ENCODE measurements around the gene PPIH.
"Not testable (repeated sequence)": the region's sequence is repeated elsewhere in the genome, so short reads cannot be mapped to it uniquely, and the experiment has no call there.

Gene PPIH

GRCh38 chr1:42720868-42721267, 62.6 kb downstream of the PPIH start:
- Histone ChIP-seq H3K36me3 (ENCODE audit: insufficient read depth, low read length) (peaks cover 21% of the 10 kb centered on the region), H3K79me2 (ENCODE audit: insufficient read depth, low read length) (no peaks in the 10 kb centered on the region), H3K9ac (ENCODE audit: low read depth, low read length) (no peak overlapping the region), H3K27me3 (ENCODE audit: insufficient read depth, low read length, poor library complexity) (no peaks in the 10 kb centered on the region), H3K4me2 (ENCODE audit: insufficient read depth, low read length) (no peak overlapping the region), H3K27ac (ENCODE audit: low read length) (no peak overlapping the region), H4K20me1 (ENCODE audit: insufficient read depth, low read length) (peaks cover 4% of the 10 kb centered on the region; the same call in 1 of the 2 replicates), H3K9me3 (ENCODE audit: insufficient read depth, low read length, severe bottlenecking) (no peaks in the 10 kb centered on the region), H2AFZ (ENCODE audit: low read depth, low read length) (no peak overlapping the region), H3K4me1 (ENCODE audit: insufficient read depth, low read length) (no peaks in the 10 kb centered on the region), H3K4me3 (ENCODE audit: low read depth in 1 of 2, low read length in 2 of 2) (no peak overlapping the region)
- ATAC-seq (ENCODE audit: insufficient read depth, low read depth) (no peak), DNase-seq (no peak)
- no peak for TF ChIP-seq CTCF (IDR thresholded peaks at IDR 0.05; ENCODE audit: borderline replicate concordance, extremely low read depth, low read length, poor library complexity, severe bottlenecking)
- no peak for TF ChIP-seq EZH2 (IDR thresholded peaks at IDR 0.05; ENCODE audit: borderline replicate concordance, low read depth, low read length, severe bottlenecking)

- no peaks in the 10 kb centered on the region for H3K79me2 ChIP-seq (ENCODE audit: insufficient read depth, low read length)
- no peak for DNase-seq
- TF ChIP-seq CTCF (IDR thresholded peaks at IDR 0.05; ENCODE audit: borderline replicate concordance, extremely low read depth, low read length, poor library complexity, severe bottlenecking): no peak
- no peak overlapping the region for H3K4me3 ChIP-seq (ENCODE audit: low read depth in 1 of 2, low read length in 2 of 2)
- no peaks in the 10 kb centered on the region for H3K9me3 ChIP-seq (ENCODE audit: insufficient read depth, low read length, severe bottlenecking)
- no peak for ATAC-seq (ENCODE audit: insufficient read depth, low read depth)
- H3K9ac ChIP-seq (ENCODE audit: low read depth, low read length): no peak overlapping the region
- peaks cover 19% of the 10 kb centered on the region for H3K36me3 ChIP-seq (ENCODE audit: insufficient read depth, low read length)
- H3K4me1 ChIP-seq (ENCODE audit: insufficient read depth, low read length): no peaks in the 10 kb centered on the region
- H2AFZ ChIP-seq (ENCODE audit: low read depth, low read length): no peak overlapping the region
- H3K4me2 ChIP-seq (ENCODE audit: insufficient read depth, low read length): no peak overlapping the region
- no peaks in the 10 kb centered on the region for H3K27me3 ChIP-seq (ENCODE audit: insufficient read depth, low read length, poor library complexity)
- peaks cover 2% of the 10 kb centered on the region; the same call in 1 of the 2 replicates for H4K20me1 ChIP-seq (ENCODE audit: insufficient read depth, low read length)
- no peak overlapping the region for H3K27ac ChIP-seq (ENCODE audit: low read length)
Measured at GRCh38 chr1:42721926-42722325, 63.7 kb downstream of the PPIH start.

- H3K27ac ChIP-seq (ENCODE audit: low read length); H3K79me2 ChIP-seq (ENCODE audit: insufficient read depth, low read length); ATAC-seq (ENCODE audit: insufficient read depth, low read depth); H3K4me3 ChIP-seq (ENCODE audit: low read depth in 1 of 2, low read length in 2 of 2); H3K4me1 ChIP-seq (ENCODE audit: insufficient read depth, low read length); H3K4me2 ChIP-seq (ENCODE audit: insufficient read depth, low read length); H3K27me3 ChIP-seq (ENCODE audit: insufficient read depth, low read length, poor library complexity); H3K9me3 ChIP-seq (ENCODE audit: insufficient read depth, low read length, severe bottlenecking); DNase-seq; H2AFZ ChIP-seq (ENCODE audit: low read depth, low read length); H4K20me1 ChIP-seq (ENCODE audit: insufficient read depth, low read length); H3K9ac ChIP-seq (ENCODE audit: low read depth, low read length): not testable (repeated sequence)
- H3K36me3 ChIP-seq (ENCODE audit: insufficient read depth, low read length): peaks cover 16% of the 10 kb centered on the region
Measured at GRCh38 chr1:42722403-42722802, 64.2 kb downstream of the PPIH start.

- Histone ChIP-seq H4K20me1 (ENCODE audit: insufficient read depth, low read length) (no peaks in the 10 kb centered on the region), H2AFZ (ENCODE audit: low read depth, low read length) (no peak overlapping the region), H3K4me2 (ENCODE audit: insufficient read depth, low read length) (no peak overlapping the region), H3K9me3 (ENCODE audit: insufficient read depth, low read length, severe bottlenecking) (no peaks in the 10 kb centered on the region), H3K27me3 (ENCODE audit: insufficient read depth, low read length, poor library complexity) (no peaks in the 10 kb centered on the region), H3K4me3 (ENCODE audit: low read depth in 1 of 2, low read length in 2 of 2) (no peak overlapping the region), H3K27ac (ENCODE audit: low read length) (no peak overlapping the region), H3K36me3 (ENCODE audit: insufficient read depth, low read length) (peaks cover 5% of the 10 kb centered on the region), H3K4me1 (ENCODE audit: insufficient read depth, low read length) (no peaks in the 10 kb centered on the region), H3K9ac (ENCODE audit: low read depth, low read length) (no peak overlapping the region), H3K79me2 (ENCODE audit: insufficient read depth, low read length) (no peaks in the 10 kb centered on the region)
- ATAC-seq (ENCODE audit: insufficient read depth, low read depth) (no peak), DNase-seq (no peak)
- TF ChIP-seq EZH2 (IDR thresholded peaks at IDR 0.05; ENCODE audit: borderline replicate concordance, low read depth, low read length, severe bottlenecking) (no peak), CTCF (IDR thresholded peaks at IDR 0.05; ENCODE audit: borderline replicate concordance, extremely low read depth, low read length, poor library complexity, severe bottlenecking) (no peak)
Measured at GRCh38 chr1:42723511-42723910, 65.3 kb downstream of the PPIH start.

- H3K79me2 ChIP-seq (ENCODE audit: insufficient read depth, low read length); H3K4me2 ChIP-seq (ENCODE audit: insufficient read depth, low read length); H4K20me1 ChIP-seq (ENCODE audit: insufficient read depth, low read length); DNase-seq; H3K27me3 ChIP-seq (ENCODE audit: insufficient read depth, low read length, poor library complexity); ATAC-seq (ENCODE audit: insufficient read depth, low read depth); H3K27ac ChIP-seq (ENCODE audit: low read length); H3K9me3 ChIP-seq (ENCODE audit: insufficient read depth, low read length, severe bottlenecking); H3K36me3 ChIP-seq (ENCODE audit: insufficient read depth, low read length); H2AFZ ChIP-seq (ENCODE audit: low read depth, low read length); H3K9ac ChIP-seq (ENCODE audit: low read depth, low read length); H3K4me1 ChIP-seq (ENCODE audit: insufficient read depth, low read length); H3K4me3 ChIP-seq (ENCODE audit: low read depth in 1 of 2, low read length in 2 of 2): not testable (repeated sequence)
Measured at GRCh38 chr1:42725820-42726219, 67.6 kb downstream of the PPIH start.
